Cardiac muscle cell (in vitro differentiated cells and primary cell): ENCODE data around the gene GPR146. TPM values are rescaled to one million over a fixed set of nuclear protein-coding genes. Genes with fewer than 3 reads are reported as not detected.
"Not testable (repeated sequence)": the region's sequence is repeated elsewhere in the genome, so short reads cannot be mapped to it uniquely, and the experiment has no call there.

Experiments
- DNase-seq, 2 donors: peaks; one replicate each; pipeline versions ENCODE4 v3.0.0 to v3.0.0-alpha.2; 2010 to 2017; ENCODE audit warnings: low read depth in 1 of 2, low spot score in 1 of 2
- H3K27ac ChIP-seq: fragments of 200-600 bp; sonication (generic); 2 replicates; pipeline ENCODE4 v1.5.1; 2016
- H3K27me3 ChIP-seq: fragments of 200-600 bp; sonication (generic); 2 replicates; pipeline ENCODE4 v1.6.0; 2016; ENCODE audit warnings: control low read depth
- H3K36me3 ChIP-seq: fragments of 200-600 bp; sonication (generic); 2 replicates; pipeline ENCODE4 v1.5.1; 2016; ENCODE audit warnings: control low read depth
- H3K4me1 ChIP-seq: fragments of 200-600 bp; sonication (generic); 2 replicates; pipeline ENCODE4 v1.8.1; 2017; ENCODE audit warnings: low read depth, mild to moderate bottlenecking, mixed run types
- H3K4me3 ChIP-seq: fragments of 200-600 bp; sonication (generic); 2 replicates; pipeline ENCODE4 v1.5.1; 2016; ENCODE audit warnings: mild to moderate bottlenecking
- H3K9me3 ChIP-seq: fragments of 200-600 bp; sonication (generic); 2 replicates; pipeline ENCODE4 v1.5.1; 2017; ENCODE audit warnings: low read depth, mild to moderate bottlenecking, control low read depth
- polyA plus RNA-seq: library from polyadenylated mRNA; unstranded; fragments of >200 nt; fragmentation: Nextera tagmentation; extraction: Ambion mirVana; gene quantifications from 2 replicates; pipeline ENCODE4 v1.2.1, GENCODE V29; 2016
- total RNA-seq: library from RNA; depleted of rRNA; stranded (reverse); fragments of >200 nt; gene quantifications from 2 replicates; pipeline ENCODE4 v1.2.3, GENCODE V29; 2016
- TF ChIP-seq, protein P1 (sequence below): IDR thresholded peaks from 2 replicates; pipeline ENCODE4 v1.5.1; 2012; ENCODE audit warnings: low read depth, mild to moderate bottlenecking, low read length

Gene GPR146
- total and polyA plus RNA-seq, 2 experiments from 2014 or later = 7.5 to 11.2 TPM

DNA sequence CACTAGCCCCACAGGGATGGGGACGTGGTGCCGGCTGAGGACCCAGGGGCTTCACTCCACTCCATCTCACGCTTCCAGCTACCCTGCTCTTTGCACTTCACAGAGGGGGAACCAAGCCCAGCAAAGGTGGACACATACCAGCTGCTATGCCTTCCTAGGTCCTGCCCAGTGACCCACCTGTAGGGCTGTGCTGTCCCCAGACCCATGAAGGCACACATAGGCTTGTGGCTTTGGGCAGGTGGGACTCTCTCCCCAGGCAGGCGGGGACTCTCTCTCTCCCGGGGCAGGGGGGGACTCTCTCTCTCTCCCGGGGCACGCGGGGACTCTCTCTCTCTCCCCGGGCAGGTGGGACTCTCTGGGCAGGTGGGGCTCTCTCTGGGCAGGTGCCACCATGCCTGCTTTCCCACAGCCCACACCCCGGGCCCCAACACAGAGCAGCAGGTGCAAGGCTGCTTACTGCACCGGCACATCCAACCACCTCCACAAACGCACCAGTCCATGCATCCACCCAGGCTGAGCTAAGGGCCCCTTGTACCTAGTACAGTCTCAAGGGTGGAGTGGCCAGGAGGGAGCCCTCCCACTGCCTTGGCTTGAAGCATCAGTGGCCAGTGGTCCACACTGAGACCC lies 13.8 kb upstream of the GPR146 start:
- H3K27me3 ChIP-seq = no peaks in the 10 kb centered on the region
- DNase-seq = no peak
- no peaks in the 10 kb centered on the region for H3K36me3 ChIP-seq
- no peaks in the 10 kb centered on the region for H3K9me3 ChIP-seq
- H3K27ac ChIP-seq = no peak overlapping the region
- no peak overlapping the region for H3K4me3 ChIP-seq
- H3K4me1 ChIP-seq = peaks cover 6% of the 10 kb centered on the region
- TF ChIP-seq, protein P1, sequence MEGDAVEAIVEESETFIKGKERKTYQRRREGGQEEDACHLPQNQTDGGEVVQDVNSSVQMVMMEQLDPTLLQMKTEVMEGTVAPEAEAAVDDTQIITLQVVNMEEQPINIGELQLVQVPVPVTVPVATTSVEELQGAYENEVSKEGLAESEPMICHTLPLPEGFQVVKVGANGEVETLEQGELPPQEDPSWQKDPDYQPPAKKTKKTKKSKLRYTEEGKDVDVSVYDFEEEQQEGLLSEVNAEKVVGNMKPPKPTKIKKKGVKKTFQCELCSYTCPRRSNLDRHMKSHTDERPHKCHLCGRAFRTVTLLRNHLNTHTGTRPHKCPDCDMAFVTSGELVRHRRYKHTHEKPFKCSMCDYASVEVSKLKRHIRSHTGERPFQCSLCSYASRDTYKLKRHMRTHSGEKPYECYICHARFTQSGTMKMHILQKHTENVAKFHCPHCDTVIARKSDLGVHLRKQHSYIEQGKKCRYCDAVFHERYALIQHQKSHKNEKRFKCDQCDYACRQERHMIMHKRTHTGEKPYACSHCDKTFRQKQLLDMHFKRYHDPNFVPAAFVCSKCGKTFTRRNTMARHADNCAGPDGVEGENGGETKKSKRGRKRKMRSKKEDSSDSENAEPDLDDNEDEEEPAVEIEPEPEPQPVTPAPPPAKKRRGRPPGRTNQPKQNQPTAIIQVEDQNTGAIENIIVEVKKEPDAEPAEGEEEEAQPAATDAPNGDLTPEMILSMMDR = no peak

DNA sequence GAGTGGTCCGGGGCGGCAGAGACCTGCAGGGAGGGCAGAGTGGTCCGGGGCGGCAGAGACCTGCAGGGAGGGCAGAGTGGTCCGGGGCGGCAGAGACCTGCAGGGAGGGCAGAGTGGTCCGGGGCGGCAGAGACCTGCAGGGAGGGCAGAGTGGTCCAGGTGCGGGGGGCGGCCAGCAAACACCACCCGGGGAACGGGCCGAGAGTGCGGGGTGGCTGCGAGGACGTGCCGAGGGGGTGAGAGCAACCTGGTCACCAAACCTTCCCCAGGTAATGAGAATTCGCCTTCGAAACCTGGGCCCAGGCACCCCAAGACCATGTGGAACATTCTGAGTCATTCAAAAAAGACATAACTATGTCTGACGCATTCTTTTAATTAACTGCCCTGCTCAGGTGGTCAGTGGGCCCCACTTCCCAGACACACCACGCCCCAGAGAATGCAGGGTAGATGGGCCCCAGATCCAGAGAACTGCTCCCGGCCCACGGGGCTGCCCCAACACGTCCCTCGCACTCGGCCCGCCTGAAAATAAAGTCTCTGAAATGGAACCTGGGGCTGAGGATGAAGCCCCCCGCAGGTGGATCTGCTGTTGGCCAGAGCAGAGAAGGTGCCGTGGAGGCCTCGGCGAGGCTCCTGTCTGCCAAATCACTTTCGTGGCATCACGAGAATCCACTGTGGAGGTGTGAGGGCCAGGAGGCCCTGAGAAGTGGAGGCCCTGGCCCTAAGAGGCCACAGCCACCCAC lies 12.5 kb upstream of the GPR146 start:
- Histone ChIP-seq H3K4me3 (no peak overlapping the region), H3K36me3 (no peaks in the 10 kb centered on the region), H3K27ac (no peak overlapping the region), H3K27me3 (no peaks in the 10 kb centered on the region), H3K4me1 (peaks cover 4% of the 10 kb centered on the region), H3K9me3 (no peaks in the 10 kb centered on the region)
- no peak for DNase-seq
- TF ChIP-seq, protein P1 = no peak

DNA sequence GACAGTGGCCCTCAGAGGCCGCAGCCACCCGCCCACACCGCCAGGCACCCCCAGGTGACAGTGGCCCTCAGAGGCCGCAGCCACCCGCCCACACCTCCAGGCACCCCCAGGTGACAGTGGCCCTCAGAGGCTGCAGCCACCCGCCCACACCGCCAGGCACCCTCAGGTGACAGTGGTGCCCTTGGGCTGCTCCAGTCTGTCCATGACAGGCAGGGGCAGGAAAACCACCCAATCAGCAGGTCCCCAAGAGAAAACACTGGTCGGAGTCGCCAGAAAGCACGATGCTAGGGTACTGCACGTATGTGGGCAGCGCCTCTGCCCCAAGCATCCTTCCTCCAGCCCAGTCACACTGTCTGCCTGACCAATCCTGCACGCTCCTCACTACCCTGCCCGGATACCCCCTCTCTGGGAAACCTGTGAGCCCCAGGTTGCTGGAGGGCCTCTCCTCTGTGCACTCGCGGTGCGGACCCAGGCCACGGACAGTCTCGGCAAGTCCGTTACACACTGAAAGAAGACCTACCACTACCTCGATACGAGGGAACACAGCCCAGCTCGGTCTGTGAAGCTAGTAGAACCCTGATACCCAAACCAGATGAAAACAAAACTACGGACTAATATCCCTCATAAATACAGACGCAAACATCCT lies 11.7 kb upstream of the GPR146 start:
- Histone ChIP-seq H3K27me3 (no peaks in the 10 kb centered on the region), H3K27ac (no peak overlapping the region), H3K4me1 (no peaks in the 10 kb centered on the region), H3K4me3 (no peak overlapping the region), H3K9me3 (no peaks in the 10 kb centered on the region), H3K36me3 (no peaks in the 10 kb centered on the region)
- no peak for DNase-seq
- TF ChIP-seq, protein P1 = no peak

DNA sequence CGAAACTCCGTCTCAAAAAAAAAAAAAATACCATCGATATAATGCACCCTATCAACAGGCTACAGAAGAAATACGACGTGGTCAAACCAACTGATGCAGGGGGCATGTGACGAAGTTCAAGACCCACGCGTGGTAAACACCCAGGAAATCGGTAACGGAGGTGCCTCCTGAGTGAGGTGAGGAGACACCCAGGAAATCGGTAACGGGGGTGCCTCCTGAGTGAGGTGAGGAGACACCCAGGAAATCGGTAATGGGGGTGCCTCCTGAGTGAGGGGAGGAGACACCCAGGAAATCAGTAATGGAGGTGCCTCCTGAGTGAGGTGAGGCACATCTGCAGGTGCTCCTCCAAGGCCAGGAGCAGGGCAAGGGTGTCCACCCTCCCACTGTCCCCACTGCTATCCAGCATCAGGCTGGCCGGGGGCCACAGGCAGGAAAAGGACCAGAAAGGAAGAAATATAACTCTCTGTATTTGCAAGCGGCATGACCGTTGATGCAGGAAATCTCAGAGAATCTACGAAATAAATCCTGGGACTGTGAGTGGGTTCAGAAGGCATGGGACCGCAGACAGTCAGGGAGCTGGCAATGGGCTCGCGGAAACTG lies 10.7 kb upstream of the GPR146 start:
- no peak for DNase-seq
- TF ChIP-seq, protein P1 = no peak

DNA sequence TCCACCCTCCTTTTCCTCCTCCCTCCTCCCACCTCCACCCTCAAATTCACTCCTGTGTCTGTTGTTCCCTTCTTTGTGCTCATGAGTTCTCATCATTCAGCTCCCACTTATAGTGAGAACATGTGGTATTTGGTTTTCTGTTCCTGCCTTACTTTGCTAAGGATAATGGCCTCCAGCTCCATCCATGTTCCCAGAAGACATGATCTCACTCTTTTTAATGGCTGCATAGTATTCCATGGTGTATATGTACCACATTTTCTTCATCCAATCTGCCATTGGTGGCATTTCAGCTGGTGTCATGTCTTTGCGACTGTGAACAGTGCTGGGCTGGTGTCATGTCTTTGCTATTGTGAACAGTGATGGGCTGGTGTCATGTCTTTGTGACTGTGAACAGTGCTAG lies 9.6 kb upstream of the GPR146 start:
- not testable (repeated sequence) for H3K27me3 ChIP-seq, DNase-seq

More for the DNA sequence above, 10.7 kb upstream of the GPR146 start:
- H3K27ac ChIP-seq = no peak overlapping the region
- H3K4me1 ChIP-seq = no peaks in the 10 kb centered on the region
- no peak overlapping the region for H3K4me3 ChIP-seq
- H3K36me3 ChIP-seq = no peaks in the 10 kb centered on the region
- no peaks in the 10 kb centered on the region for H3K27me3 ChIP-seq
- no peaks in the 10 kb centered on the region for H3K9me3 ChIP-seq

DNA sequence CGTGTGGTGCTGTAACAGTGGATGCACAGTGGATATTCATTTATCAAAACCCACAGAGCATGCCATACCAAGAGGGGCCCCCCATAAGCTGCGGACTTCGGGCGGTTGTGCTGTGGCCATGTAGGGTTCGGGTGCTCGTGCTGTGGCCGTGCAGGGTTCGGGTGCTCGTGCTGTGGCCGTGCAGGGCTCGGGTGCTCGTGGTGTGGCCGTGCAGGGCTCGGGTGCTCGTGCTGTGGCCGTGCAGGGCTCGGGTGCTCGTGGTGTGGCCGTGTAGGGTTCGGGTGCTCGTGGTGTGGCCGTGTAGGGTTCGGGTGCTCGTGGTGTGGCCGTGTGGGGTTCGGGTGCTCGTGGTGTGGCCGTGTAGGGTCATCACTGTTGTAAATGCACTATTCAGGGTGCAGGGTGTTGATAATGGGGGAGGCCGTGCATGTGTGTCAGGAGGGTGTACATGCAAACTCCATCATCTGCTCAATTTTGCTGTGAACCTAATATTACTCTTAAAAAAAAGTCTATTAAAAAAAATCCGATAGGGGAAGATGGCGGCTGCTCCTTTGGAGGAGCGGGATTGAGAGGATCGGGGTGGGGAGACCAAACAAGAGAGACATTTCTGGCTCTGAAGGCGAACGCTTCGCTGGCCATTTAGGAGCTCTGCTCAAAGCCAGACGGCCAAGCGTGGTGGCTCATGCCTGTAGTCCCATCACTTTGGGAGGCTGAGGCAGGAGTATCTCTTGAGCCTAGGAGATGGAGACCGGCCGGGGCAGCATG lies 8.0 kb upstream of the GPR146 start:
- not testable (repeated sequence) for H3K9me3 ChIP-seq, H3K4me3 ChIP-seq, H3K27me3 ChIP-seq, H3K27ac ChIP-seq, H3K36me3 ChIP-seq, H3K4me1 ChIP-seq, DNase-seq

More for the DNA sequence above, 9.6 kb upstream of the GPR146 start:
- not testable (repeated sequence) for H3K4me3 ChIP-seq, H3K4me1 ChIP-seq, H3K27ac ChIP-seq, H3K9me3 ChIP-seq, H3K36me3 ChIP-seq

DNA sequence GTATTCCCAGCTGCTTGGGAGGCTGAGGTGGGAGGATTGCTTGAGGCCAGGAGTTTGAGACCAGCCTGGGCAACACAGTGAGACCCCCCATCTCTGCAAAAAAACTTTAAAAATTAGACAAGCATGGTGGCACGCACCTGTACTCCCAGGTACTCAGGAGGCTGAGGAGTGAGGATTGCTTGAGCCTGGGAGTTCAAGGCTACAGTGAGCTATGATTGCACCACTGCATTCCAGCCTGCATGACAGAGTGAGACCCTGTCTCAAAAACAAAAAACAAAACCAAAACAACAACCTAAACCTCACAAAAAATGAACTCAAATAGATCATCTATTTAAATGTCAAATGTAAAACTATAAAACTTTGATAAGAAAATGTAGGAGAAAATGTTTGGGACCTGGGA lies 4.1 kb upstream of the GPR146 start:
- H3K36me3 ChIP-seq, H3K9me3 ChIP-seq, H3K27ac ChIP-seq, DNase-seq, H3K4me3 ChIP-seq, H3K27me3 ChIP-seq: not testable (repeated sequence)
- H3K4me1 ChIP-seq = peaks cover 20% of the 10 kb centered on the region
